ENCODE data around the gene LIPJ.

Gene LIPJ, protein sequence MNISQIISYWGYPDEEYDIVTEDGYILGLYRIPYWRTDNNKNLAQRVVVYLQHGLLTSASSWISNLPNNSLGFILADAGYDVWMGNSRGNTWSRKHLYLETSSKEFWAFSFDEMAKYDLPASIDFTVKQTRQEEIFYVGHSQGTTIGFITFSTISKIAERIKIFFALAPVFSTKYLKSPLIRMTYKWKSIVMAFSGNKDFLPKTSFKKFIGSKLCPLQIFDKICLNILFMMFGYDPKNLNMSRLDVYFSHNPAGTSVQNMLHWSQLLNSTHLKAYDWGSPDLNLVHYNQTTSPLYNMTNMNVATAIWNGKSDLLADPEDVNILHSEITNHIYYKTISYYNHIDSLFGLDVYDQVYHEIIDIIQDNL

DNA sequence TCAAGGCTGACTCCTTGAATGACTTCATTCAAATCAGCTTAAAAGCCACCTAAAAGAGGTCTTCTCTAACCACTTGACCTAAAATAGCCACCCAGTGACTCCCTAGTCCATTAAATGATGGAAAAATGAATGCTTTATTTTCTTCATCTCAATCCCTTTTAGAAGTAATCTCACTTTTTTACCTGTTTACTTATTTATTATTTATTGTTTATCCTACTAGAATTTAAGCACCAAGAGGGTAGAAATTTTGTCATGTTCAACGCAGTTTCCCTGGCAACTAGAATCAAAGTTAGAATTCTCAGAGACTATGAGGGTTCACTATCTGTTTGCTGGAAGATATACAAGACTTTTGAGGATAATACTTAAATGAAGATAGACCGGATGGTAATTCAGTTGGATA, at the start of gene LIPJ:
TSS of gene LIPJ (plus strand) at position 301 of the 400 bp plus-strand sequence. CDS start 3,926 bp downstream, outside the sequence.
- no peak for DNase-seq

- no peak for DNase-seq
These were observed 49.2 kb upstream of the LIPJ start for GRCh38 chr10:88537322-88537721.

- no peak for DNase-seq
These were observed 48.5 kb upstream of the LIPJ start for GRCh38 chr10:88538048-88538447.

DNA sequence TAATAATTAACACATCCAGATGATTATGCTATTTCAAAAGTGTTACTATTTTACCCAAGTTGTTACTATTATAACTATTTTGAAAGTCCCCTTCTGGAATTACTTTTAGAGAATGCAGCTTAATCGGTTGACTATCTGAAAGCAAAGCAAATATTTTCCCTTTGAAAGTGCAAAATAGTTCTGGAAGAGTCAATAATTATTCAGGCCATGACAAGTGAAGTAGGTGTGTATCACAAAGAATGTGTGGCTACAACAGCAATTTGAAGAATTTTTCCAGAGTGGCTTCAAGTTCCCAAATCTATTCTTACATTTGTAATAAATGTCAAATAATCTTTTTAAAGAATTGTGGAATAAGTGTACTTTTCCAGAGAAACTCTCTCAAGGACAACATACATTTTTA, 46.2 kb upstream of the LIPJ start:
- no peak for DNase-seq

DNA sequence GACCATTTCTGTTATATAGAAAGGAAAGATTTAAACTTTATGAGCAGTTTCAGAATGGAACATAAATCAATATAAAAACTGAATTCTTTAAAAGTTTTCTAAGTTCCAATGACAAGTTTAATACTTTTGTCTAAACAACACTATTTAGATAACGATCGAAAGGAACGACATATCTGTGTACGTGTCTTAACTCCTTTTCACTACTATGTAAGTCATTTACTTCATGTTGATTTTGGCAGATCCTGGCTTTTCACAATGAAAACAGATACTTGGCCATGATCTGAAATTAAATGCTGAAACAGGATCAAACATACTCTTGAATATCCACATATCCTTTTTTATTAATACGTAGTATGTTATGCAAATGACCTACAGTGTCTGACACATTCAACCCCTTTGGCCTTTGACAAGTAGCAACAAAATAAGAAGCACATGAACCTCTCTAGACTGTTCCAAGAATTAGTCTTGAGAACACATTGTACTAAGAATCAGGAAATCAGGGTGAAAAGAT, 45.4 kb upstream of the LIPJ start:
- no peak for DNase-seq

DNA sequence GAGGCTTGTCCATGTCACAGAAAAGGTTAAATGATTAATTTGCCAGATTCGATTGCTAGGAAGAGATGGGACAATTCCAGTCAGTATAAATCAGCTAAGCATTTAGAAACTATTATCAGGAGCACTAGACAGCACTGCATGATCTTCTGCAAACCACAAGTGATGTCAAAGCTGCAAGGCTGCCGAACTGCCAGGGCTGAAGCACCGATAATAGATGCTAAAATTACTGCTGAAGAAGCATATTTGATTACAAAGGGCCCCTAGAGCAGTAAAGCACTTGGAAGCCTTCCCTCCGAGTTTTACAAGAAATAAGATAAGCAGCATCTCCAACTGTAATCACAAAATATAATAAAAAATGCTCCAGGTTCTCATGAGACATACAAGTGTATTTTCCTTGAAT, 44.0 kb upstream of the LIPJ start:
- DNase-seq: no peak

DNA sequence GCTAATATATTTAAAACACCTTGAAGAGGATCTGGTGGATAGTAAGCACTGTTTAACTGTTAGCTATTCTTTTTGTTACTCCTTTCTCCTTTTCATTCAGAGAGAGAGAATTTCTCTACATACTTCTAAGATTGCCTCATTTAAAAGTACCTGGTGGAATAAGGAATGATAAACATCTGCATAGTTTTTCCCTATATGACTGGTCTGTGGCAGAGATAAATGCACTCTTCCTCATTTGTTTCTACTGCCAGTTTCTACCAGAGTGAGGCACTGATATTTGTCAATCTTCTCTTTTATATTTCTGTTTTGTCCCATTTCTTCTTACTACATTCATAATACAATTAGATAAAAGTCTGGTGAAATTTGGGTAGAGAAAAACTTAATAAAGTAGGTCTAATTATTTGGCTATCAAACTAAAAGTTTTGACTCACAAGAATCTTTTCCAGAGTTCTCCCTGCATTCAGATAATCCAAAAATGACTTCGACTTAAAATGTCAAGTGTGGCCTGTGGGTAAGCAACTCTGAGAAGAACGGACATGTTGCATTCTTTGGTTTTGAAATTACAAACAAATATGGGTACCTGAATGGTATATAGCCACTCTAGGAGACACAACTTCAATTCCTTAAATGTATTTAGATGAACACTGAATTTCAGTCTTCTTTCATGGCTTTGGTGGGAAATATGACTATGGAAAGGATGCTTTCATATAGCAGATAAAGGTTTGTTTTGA, 42.3 kb upstream of the LIPJ start:
- no peak for DNase-seq

- no peak for DNase-seq
These were observed 41.2 kb upstream of the LIPJ start for GRCh38 chr10:88545359-88545758.

- no peak for DNase-seq
These were observed 40.1 kb upstream of the LIPJ start for GRCh38 chr10:88546497-88546896.

DNA sequence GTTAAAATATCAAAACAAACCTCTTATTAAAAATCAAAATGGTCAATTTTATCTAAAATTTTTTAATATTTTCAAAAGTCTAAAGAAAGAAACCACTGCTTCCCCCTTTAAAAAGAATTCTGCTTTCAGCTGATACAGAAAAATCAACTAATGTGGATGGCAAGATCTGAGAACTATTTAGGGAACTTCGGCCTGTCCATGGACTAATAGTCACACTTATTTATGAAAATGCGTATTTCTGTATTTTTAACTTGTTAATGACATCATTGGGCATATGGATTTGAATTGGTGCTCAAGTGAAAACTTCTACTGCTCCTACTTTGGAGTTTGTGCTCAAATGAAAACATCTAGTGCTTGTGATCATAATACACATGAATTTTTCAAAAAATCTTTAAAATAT, 35.3 kb upstream of the LIPJ start:
- DNase-seq: no peak

DNA sequence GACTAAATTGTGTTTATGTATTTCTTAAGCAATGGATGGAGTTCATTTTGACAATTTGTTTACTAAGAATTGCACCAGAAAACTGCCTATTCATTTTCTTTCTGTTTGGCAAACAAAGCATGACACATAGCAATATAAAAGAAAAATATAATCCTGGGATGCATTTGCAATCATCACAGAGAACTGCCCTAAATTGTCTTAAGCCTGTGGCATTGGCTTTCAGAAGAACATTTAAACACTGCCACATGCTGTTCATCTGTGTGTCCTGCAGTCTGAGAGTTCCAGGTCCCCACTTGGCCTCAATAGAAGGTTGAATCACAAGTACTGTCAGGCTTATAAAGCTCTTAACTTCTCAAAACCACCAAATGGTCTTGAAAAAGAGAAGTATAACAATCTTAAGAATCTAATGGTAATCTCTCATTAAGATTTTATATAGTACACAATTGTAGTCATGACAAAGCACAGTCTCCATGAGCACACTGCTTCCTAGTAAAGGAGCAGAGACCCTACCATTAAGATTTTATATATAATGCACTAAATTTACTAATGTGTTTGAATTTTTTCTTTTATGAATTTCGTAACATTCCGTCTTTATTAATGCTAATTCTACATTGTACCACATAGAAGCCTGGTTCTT, 33.3 kb upstream of the LIPJ start:
- DNase-seq: no peak

DNA sequence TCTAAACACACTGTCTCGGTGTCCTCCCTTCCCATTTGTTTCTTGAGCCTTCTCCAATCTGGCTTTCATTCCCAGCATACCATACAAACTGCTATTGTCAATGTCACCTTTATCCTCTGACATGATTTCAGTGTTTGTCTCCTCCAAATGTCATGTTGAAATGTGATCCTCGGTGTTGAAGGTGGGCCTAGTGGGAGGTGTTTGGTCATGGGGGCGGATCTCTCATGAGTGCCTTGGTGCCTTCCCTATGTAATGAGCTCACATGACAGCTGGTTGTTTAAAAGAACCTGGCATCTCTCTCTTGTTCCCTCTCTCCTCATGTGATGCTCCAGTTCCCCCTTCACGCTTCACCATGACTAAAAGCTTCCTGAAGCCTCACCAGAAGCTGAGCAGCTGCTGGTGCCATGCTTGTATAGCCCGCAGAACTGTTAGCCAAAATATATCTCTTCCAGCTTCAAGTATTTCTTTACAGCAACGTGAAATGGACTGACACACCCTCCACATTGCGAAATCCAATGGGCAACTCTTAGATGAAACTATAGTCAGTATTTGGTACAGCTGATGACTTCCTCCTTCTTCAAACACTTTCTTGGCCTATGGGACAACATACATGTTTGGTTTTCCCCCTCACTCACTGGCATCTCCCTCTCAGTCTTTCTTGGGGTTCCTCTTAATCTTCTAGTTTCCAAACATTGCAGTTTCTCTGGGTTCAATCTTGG, 31.2 kb upstream of the LIPJ start:
- DNase-seq: no peak

DNA sequence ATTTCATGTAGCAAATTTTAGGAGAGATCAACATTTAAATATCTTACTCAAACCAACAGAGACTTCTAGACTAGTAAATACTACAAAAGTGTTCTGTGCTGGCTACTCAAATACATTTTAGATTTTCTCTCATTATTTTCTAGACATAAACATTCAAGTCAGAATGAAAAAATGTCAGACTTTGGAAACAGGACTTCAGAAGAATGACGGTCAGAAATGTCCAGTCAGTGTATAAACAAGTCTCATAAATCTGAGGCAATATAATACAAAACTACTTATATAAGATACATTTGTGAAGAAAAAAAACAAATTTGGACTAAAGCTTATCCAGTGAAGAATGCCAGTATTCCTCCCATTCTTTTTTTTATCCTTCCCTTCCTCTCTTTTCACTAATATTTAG, 29.3 kb upstream of the LIPJ start:
- no peak for DNase-seq

GRCh38 chr10:88557658-88558057, 28.9 kb upstream of the LIPJ start:
- DNase-seq: no peak

- no peak for DNase-seq
These were observed 24.4 kb upstream of the LIPJ start for GRCh38 chr10:88562152-88562551.

DNA sequence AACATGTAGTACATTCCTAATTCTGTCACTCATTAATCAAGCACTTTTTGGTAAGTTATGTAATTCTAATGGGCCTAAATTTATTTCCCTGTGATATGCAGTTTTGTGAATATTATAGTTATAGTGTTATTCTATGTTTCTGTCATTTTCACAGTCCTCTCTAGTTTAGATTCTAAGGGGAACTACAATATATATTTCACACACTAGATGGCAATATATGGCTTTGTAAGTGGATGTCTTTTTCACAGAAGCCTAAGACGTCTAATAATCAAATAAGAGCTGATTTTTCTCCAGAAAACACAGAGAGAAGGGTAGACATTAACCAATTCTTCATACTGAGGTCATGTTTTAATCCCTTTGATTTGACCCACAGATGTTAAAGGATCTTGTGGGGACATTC, 21.5 kb upstream of the LIPJ start:
- DNase-seq: no peak

DNA sequence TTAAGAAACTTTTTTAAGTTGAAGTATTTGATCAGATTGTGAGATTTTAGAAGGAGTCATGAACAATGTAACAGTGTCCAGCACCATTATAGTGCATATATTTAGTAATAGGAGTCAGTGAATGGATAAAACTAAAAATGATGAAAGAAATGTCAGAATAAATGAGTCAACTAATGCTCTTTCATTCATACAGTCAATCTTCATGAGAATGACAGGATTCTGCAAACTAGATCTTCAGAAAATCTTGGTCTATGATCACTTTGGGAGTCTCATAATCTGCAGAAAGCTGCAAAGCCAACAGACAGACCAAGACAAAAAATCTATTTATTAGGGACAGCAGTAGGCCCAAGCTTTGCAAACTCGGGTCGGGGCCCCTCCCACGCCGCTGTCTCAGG, 4.2 kb upstream of the LIPJ start:
- no peak for DNase-seq

GRCh38 chr10:88582806-88583583, 3.6 kb upstream of the LIPJ start, which contains the start of gene RNLS:
Gene RNLS, minus strand, starts transcription at chr10:88583318.
- no peak for DNase-seq

DNA sequence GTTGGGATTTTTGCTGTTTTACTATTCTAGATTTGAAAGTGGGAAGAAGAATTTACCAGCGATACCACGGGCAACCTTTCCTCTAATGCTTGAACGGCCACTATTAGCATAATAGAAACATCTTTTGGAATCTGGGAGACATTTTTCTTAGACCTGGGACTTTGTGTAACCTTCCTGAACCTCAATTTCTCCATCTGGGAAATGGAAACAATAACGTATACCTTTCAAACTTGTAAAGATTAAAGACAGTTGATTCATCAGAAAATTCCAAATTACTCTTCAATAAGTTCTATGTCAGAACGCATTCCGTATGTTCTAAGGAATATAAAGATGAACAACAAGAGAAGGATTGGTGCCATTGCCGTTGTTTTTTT, 3.0 kb upstream of the LIPJ start:
- DNase-seq: no peak

GRCh38 chr10:88592381-88592780, 5.8 kb downstream of the LIPJ start:
- no peak for DNase-seq

GRCh38 chr10:88592906-88593305, 6.3 kb downstream of the LIPJ start:
- no peak for DNase-seq

DNA sequence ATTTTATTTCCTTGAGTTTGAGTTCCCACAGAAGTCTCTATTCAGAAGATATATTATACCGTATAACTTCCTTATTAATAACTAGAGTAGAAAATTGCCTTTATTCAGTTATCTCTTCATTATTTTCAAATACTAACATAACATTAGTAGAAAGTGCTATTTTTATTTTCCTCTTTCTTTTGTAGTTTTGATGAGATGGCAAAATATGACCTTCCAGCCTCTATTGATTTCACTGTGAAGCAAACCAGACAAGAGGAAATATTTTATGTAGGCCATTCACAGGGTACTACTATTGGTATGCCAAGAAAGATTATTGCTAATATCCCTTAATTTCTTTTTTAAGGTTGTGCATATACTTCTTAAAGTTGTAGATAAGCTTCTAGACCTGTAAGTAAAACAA, 7.9 kb downstream of the LIPJ start:
- DNase-seq: no peak
